Fibroblast of villous mesenchyme (primary cell): Measurements from ENCODE around the gene RRAGD. TPM values are rescaled to one million over a fixed set of nuclear protein-coding genes. Genes with fewer than 3 reads are reported as not detected.

Experiments
- DNase-seq: peaks from one replicate; pipeline ENCODE4 v3.0.0-alpha.2; 2010; ENCODE audit warnings: low read depth
- H3K4me3 ChIP-seq: 2 replicates; pipeline ENCODE4 v1.5.1; 2011; ENCODE audit warnings: low read depth, mild to moderate bottlenecking, low read length
- CTCF ChIP-seq: IDR thresholded peaks from 2 replicates; pipeline ENCODE4 v1.5.1; 2012; ENCODE audit warnings: low read depth, mild to moderate bottlenecking, low read length; ENCODE audit not compliant: insufficient read depth
- total RNA-seq: library from RNA; depleted of rRNA; stranded (reverse); fragments of >200 nt; gene quantifications from 2 replicates; pipeline ENCODE4 v1.2.3, GENCODE V29; 2012

Gene RRAGD
- total RNA-seq, 1 donor, result under 0.01 TPM

GRCh38 chr6:89414215-89414614 lies 2.1 kb upstream of the RRAGD start:
- no peak for DNase-seq
- no peak overlapping the region for H3K4me3 ChIP-seq
- no peak for TF ChIP-seq CTCF

GRCh38 chr6:89413006-89413400 lies 930 bp upstream of the RRAGD start:
- no peak for DNase-seq
- TF ChIP-seq CTCF, result no peak
- H3K4me3 ChIP-seq, result no peak overlapping the region

- H3K4me3 ChIP-seq, result peak overlapping the region; percentile 47
- TF ChIP-seq CTCF, result no peak
- DNase-seq, result no peak
These were observed 665 bp downstream of the RRAGD start for GRCh38 chr6:89411145-89412070.

- TF ChIP-seq CTCF, result no peak
- DNase-seq, result no peak
- H3K4me3 ChIP-seq, result no peak overlapping the region
These were observed 1.3 kb downstream of the RRAGD start for GRCh38 chr6:89410788-89411144.

- H3K4me3 ChIP-seq, result no peak overlapping the region
- DNase-seq, result no peak
- TF ChIP-seq CTCF, result no peak
These were observed 1.8 kb downstream of the RRAGD start for GRCh38 chr6:89410231-89410761.

GRCh38 chr6:89409461-89410035 lies 2.5 kb downstream of the RRAGD start:
- H3K4me3 ChIP-seq, result no peak overlapping the region
- TF ChIP-seq CTCF, result no peak
- no peak for DNase-seq
